GM19043 (cell line): ENCODE data around the gene SLC45A3.

ENCODE experiments used
- ATAC-seq: cut with Tn5 transposase; IDR thresholded peaks from one replicate; pipeline ENCODE4 v1.9.1; 2021; ENCODE audit warnings: low read depth; ENCODE audit not compliant: unreplicated experiment

The SLC45A3 gene

GRCh38 chr1:205612104-205612503 lies 68.2 kb downstream of the SLC45A3 start:
- no peak for ATAC-seq

- no peak for ATAC-seq
These were observed 69.3 kb downstream of the SLC45A3 start for GRCh38 chr1:205610901-205611466.

GRCh38 chr1:205610036-205610435 lies 70.3 kb downstream of the SLC45A3 start:
- no peak for ATAC-seq
